Sciatic nerve (tissue), 2 donors: Measurements from ENCODE around the gene NUTM2B. TPM values are rescaled to one million over a fixed set of nuclear protein-coding genes. Genes with fewer than 3 reads are reported as not detected.
"Not testable (repeated sequence)": the region's sequence is repeated elsewhere in the genome, so short reads cannot be mapped to it uniquely, and the experiment has no call there.

Experiments
- ATAC-seq: fragments of 200-7000 bp; cut with Tn5 transposase; one replicate; pipeline ENCODE4 v1.9.1; 2020; ENCODE audit warnings: mild to moderate bottlenecking, moderate library complexity
- DNase-seq: peaks from one replicate; pipeline ENCODE4 v3.0.0-alpha.2; 2020; ENCODE audit warnings: low spot score
- intact Hi-C: fragments of 100-400 bp; cut with DNase I; formaldehyde crosslinking; loops from one replicate; pipeline ENCODE4 v1.14.2; 2022
- total RNA-seq: library from RNA; stranded (reverse); fragmentation: NEBNext Ultra II Directional; extraction: Animal tissue kit (Norgen Biotek cat#: 25700); gene quantifications from one replicate; pipeline ENCODE4 v1.2.1, GENCODE V29; 2021
- donor health status: DM: no; HTN: no; CAD: no.
- donor health status: DM: no; HTN: no; CAD: no.

The NUTM2B gene
- total RNA-seq, 1 donor from 2014 or later = 1.4 TPM

DNA sequence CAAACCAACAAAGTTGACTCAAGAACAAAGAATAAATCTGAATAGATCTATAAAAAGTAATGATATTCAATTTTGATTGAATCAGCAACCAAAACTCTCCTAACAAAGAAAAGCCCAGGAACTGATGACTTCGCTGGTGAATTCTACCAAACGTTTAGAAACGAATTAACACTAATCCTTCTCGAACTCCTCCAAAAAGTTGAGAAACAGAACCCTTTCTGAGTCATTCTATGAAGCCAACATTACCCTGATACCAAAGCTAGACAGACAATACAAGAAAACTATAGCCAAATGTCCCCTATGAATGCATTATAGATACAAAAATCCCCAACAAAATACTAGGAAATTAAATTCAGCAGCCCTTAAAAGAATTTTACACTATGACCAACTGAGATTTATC, 17.0 kb downstream of the NUTM2B start:
- intact Hi-C loops, DNase-seq, ATAC-seq: not testable (repeated sequence)

DNA sequence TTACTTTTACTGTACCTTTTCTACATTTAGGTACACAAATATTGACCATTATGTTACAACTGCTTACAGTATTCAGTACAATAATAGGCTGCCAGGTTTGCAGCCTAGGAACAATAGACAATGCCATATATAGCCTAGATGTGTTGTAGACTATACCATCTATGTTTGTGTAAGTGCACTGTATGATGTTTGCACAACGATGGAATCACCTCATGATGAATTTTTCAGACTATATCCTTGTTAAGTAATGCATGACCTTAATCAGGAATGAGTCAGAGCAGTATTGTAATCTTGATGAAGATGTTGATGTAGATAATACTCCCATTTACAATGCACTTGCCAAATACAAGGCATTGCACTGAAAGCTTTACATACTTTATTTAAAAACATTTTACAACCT, 23.6 kb downstream of the NUTM2B start:
- intact Hi-C loops, DNase-seq, ATAC-seq: not testable (repeated sequence)

DNA sequence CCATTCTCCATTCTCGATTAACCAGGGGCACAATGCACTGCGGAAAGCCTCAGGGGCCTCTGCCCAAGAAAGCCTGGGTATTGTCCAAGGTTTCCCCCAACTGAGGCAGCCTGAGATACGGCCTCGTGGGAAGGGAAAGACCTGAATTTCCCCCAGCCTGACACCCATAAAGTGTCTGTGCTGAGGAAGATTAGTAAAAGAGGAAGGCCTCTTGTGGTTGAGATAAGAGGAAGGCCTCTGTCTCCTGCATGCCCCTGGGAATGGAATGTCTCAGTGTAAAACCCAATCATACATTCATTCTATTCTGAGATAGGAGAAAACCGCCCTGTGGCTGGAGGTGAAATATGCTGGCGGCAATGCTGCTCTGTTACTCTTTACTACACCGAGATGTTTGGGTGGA, 41.8 kb downstream of the NUTM2B start:
- intact Hi-C loops, ATAC-seq, DNase-seq: not testable (repeated sequence)

DNA sequence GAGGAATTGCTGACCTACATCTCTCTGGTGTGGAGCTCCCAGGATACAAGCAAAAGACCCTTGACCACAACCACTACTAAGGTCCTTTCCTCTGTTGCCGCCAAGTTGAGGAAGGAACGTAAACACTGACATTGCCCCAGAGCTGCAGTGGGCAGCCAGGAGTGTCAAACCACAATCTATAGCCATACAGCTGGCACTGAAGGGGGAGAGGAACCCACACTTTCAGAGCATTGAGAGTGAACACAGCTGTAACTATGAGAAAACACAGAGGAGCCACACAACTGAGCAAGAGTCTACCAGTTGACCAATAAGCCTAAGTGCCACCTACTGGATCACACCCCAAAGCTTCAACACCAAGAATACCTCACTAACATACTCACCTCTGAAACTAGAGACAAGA, 45.5 kb downstream of the NUTM2B start:
- DNase-seq, intact Hi-C loops, ATAC-seq: not testable (repeated sequence)

DNA sequence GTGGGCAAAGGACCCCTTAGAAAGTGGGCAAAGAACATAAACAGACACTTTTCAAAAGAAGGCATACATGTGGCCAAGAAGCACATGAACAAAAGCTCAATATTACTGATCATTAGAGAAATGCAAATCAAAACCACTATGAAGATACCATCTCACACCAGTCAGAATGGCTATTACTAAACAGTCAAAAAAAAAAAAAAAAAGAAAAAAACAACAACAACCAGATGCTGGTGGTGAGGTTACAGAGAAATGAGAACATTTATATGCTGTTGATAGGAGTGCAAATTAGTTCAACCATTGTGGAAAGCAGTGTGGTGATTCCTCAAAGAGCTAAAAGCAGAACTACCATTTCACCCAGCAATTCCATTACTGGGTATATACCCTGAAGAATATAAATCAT, 50.6 kb downstream of the NUTM2B start:
- intact Hi-C loops, ATAC-seq, DNase-seq: not testable (repeated sequence)

DNA sequence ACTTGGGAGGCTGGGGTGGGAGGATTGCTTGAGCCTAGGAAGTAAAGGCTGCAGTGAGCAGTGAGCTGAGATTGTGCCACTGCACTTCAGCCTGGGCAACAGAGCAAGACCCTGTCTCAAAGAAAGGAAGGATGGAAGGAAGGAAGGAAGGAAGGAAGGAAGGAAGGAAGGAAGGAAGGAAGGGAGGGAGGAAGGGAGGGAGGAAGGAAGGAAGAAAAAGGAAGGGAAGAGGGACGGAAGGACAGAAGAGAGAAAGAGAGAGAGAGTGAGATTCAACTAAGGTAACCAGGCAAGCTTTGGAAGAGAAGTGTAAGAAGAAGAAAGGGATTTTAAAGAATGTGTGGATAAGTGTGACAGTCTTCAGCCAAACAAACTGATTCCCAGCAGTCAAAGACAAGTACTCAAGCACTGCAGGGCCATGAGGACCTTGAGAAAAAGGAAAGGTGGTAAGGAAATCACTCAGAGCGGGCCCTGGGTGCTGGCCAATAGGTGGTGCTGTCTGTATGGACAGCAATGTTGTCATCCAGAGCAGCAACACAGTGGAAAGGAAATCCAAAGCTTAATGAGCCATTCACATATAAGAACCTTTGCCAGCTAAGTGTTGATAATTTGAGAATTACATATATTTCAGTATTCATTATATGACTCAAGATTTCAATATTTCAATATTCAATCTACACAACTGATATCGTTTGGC, 55.4 kb downstream of the NUTM2B start:
- ATAC-seq, intact Hi-C loops, DNase-seq: not testable (repeated sequence)

Other genes with a start within 250 kb of the NUTM2B start
- gene EIF5AL1, start 190.7 kb upstream of the NUTM2B start, total RNA-seq = 0.09 TPM
- gene SFTPA2, start 142.8 kb upstream of the NUTM2B start, total RNA-seq = 5.1 TPM
- gene SFTPA1, start 92.3 kb upstream of the NUTM2B start, total RNA-seq = 6.3 TPM
- gene NUTM2E, start 123.5 kb downstream of the NUTM2B start, total RNA-seq = not detected
- gene SFTPD, start 245.9 kb downstream of the NUTM2B start, total RNA-seq = 0.36 TPM